ENCODE data around the gene WAC. TPM values are rescaled to one million over a fixed set of nuclear protein-coding genes. Genes with fewer than 3 reads are reported as not detected.
"Not testable (repeated sequence)": the region's sequence is repeated elsewhere in the genome, so short reads cannot be mapped to it uniquely, and the experiment has no call there.

The WAC gene
- total RNA-seq, 1 donor from 2014 or later = 123 TPM

GRCh38 chr10:28604567-28605536, 71.9 kb downstream of the WAC start:
- H2AFZ ChIP-seq (ENCODE audit: low read depth, low read length) = no peak overlapping the region
- FAIRE-seq = no peak
- no peaks in the 10 kb centered on the region for H3K4me1 ChIP-seq (ENCODE audit: insufficient read depth, low read length)
- Mint-ChIP-seq H3K4me3 (ENCODE audit: unreplicated experiment) (no peak overlapping the region), H3K4me1 (ENCODE audit: low read depth, unreplicated experiment) (peaks cover 5% of the 10 kb centered on the region), H3K27ac (ENCODE audit: unreplicated experiment) (no peak overlapping the region), H3K9me3 (ENCODE audit: unreplicated experiment) (no peaks in the 10 kb centered on the region), H3K36me3 (ENCODE audit: low read depth, unreplicated experiment) (peaks cover 8% of the 10 kb centered on the region), H3K27me3 (ENCODE audit: low read depth, unreplicated experiment) (no peaks in the 10 kb centered on the region)
- peaks cover 15% of the 10 kb centered on the region for H3K36me3 ChIP-seq (ENCODE audit: insufficient read depth, low read length)
- H3K4me3 ChIP-seq (ENCODE audit: insufficient read depth, low read depth, low read length) = no peak overlapping the region
- no peak overlapping the region for H3K9ac ChIP-seq (ENCODE audit: low read length)
- H3K4me2 ChIP-seq (ENCODE audit: low read length) = no peak overlapping the region
- no peak for DNase-seq (ENCODE audit: low read depth)
- peaks cover 91% of the 10 kb centered on the region for H3K79me2 ChIP-seq (ENCODE audit: insufficient read depth, low read length)
- H3K9me3 ChIP-seq (ENCODE audit: insufficient read depth, low read depth, low read length) = no peaks in the 10 kb centered on the region
- TF ChIP-seq, protein P1, sequence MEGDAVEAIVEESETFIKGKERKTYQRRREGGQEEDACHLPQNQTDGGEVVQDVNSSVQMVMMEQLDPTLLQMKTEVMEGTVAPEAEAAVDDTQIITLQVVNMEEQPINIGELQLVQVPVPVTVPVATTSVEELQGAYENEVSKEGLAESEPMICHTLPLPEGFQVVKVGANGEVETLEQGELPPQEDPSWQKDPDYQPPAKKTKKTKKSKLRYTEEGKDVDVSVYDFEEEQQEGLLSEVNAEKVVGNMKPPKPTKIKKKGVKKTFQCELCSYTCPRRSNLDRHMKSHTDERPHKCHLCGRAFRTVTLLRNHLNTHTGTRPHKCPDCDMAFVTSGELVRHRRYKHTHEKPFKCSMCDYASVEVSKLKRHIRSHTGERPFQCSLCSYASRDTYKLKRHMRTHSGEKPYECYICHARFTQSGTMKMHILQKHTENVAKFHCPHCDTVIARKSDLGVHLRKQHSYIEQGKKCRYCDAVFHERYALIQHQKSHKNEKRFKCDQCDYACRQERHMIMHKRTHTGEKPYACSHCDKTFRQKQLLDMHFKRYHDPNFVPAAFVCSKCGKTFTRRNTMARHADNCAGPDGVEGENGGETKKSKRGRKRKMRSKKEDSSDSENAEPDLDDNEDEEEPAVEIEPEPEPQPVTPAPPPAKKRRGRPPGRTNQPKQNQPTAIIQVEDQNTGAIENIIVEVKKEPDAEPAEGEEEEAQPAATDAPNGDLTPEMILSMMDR (IDR thresholded peaks at IDR 0.05; ENCODE audit: insufficient read depth, low read depth, low read length) = no peak
- TF ChIP-seq EZH2 (IDR thresholded peaks at IDR 0.05; ENCODE audit: insufficient read depth, low read length) = no peak
- H4K20me1 ChIP-seq (ENCODE audit: insufficient read depth, low read length) = peaks cover 83% of the 10 kb centered on the region
- no peak overlapping the region for H3K27ac ChIP-seq (ENCODE audit: low read depth, low read length)
- H3K27me3 ChIP-seq (ENCODE audit: insufficient read depth, low read length) = no peaks in the 10 kb centered on the region

DNA sequence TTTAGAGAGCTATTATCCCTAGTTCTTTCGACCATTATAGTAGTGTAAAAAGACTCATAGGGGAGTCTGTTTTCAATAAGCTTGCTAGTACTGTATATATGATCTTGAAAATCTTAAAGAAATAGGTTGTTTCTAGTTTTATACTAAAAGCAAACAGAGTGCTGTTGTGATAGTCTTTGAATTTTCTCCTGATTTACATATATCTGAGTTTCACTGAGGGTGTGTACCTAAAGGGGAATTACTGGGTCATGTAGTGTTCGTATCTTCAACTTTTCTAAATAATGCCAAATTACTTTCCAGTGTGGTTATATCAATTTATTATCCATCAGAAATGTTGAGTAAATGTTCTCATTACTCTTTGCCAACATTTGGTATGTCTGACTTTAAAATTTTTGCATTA, 73.7 kb downstream of the WAC start:
- no peaks in the 10 kb centered on the region for H3K9me3 ChIP-seq (ENCODE audit: insufficient read depth, low read depth, low read length)
- H3K36me3 ChIP-seq (ENCODE audit: insufficient read depth, low read length) = peaks cover 28% of the 10 kb centered on the region
- peaks cover 78% of the 10 kb centered on the region for H4K20me1 ChIP-seq (ENCODE audit: insufficient read depth, low read length)
- peaks cover 4% of the 10 kb centered on the region for H3K4me1 Mint-ChIP-seq (ENCODE audit: low read depth, unreplicated experiment)
- H2AFZ ChIP-seq (ENCODE audit: low read depth, low read length) = no peak overlapping the region
- H3K27me3 ChIP-seq (ENCODE audit: insufficient read depth, low read length) = no peaks in the 10 kb centered on the region
- peaks cover 81% of the 10 kb centered on the region for H3K79me2 ChIP-seq (ENCODE audit: insufficient read depth, low read length)
- no peak for TF ChIP-seq EZH2 (IDR thresholded peaks at IDR 0.05; ENCODE audit: insufficient read depth, low read length)
- TF ChIP-seq, protein P1 (IDR thresholded peaks at IDR 0.05; ENCODE audit: insufficient read depth, low read depth, low read length) = no peak
- H3K4me3 Mint-ChIP-seq (ENCODE audit: unreplicated experiment) = no peak overlapping the region
- no peak overlapping the region for H3K4me2 ChIP-seq (ENCODE audit: low read length)
- H3K9me3 Mint-ChIP-seq (ENCODE audit: unreplicated experiment) = no peaks in the 10 kb centered on the region
- H3K36me3 Mint-ChIP-seq (ENCODE audit: low read depth, unreplicated experiment) = peaks cover 8% of the 10 kb centered on the region
- H3K4me3 ChIP-seq (ENCODE audit: insufficient read depth, low read depth, low read length) = no peak overlapping the region
- no peak overlapping the region for H3K27ac Mint-ChIP-seq (ENCODE audit: unreplicated experiment)
- FAIRE-seq = no peak
- H3K4me1 ChIP-seq (ENCODE audit: insufficient read depth, low read length) = no peaks in the 10 kb centered on the region
- H3K9ac ChIP-seq (ENCODE audit: low read length) = no peak overlapping the region
- DNase-seq (ENCODE audit: low read depth) = no peak
- no peaks in the 10 kb centered on the region for H3K27me3 Mint-ChIP-seq (ENCODE audit: low read depth, unreplicated experiment)
- H3K27ac ChIP-seq (ENCODE audit: low read depth, low read length) = no peak overlapping the region

DNA sequence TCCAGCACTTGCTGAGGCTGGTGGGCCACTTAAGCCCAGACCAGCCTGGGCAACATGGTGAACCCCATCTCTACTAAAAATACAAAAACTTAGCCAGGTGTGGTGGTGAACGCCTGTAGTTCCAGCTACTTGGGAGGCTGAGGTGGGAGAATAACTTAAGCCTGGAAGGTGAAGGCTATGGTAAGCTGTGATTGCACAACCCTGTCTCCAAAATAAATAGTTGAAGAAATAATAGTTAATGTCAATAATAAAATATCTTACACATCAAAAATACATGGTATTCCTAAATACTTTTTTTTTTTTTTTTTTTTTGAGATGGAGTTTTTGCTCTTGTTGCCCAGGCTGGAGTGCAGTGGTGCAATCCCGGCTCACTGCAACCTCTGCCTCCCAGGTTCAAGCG, 76.7 kb downstream of the WAC start:
- FAIRE-seq; H2AFZ ChIP-seq (ENCODE audit: low read depth, low read length); H3K27ac Mint-ChIP-seq (ENCODE audit: unreplicated experiment); H3K27me3 ChIP-seq (ENCODE audit: insufficient read depth, low read length); H3K4me3 ChIP-seq (ENCODE audit: insufficient read depth, low read depth, low read length); H3K27ac ChIP-seq (ENCODE audit: low read depth, low read length); H3K9me3 Mint-ChIP-seq (ENCODE audit: unreplicated experiment); H3K9me3 ChIP-seq (ENCODE audit: insufficient read depth, low read depth, low read length); H3K4me1 ChIP-seq (ENCODE audit: insufficient read depth, low read length); H3K4me1 Mint-ChIP-seq (ENCODE audit: low read depth, unreplicated experiment); H3K27me3 Mint-ChIP-seq (ENCODE audit: low read depth, unreplicated experiment); DNase-seq (ENCODE audit: low read depth); H3K9ac ChIP-seq (ENCODE audit: low read length); H3K4me3 Mint-ChIP-seq (ENCODE audit: unreplicated experiment); H3K4me2 ChIP-seq (ENCODE audit: low read length): not testable (repeated sequence)
- peaks cover 62% of the 10 kb centered on the region for H3K79me2 ChIP-seq (ENCODE audit: insufficient read depth, low read length)
- H4K20me1 ChIP-seq (ENCODE audit: insufficient read depth, low read length) = peaks cover 62% of the 10 kb centered on the region
- H3K36me3 ChIP-seq (ENCODE audit: insufficient read depth, low read length) = peaks cover 47% of the 10 kb centered on the region
- H3K36me3 Mint-ChIP-seq (ENCODE audit: low read depth, unreplicated experiment) = peaks cover 17% of the 10 kb centered on the region

All from astrocyte (in vitro differentiated cells and primary cell).